UCSD-AML1 (cell line): Measurements from ENCODE around the gene LRRC4C.
"Not testable (repeated sequence)": the region's sequence is repeated elsewhere in the genome, so short reads cannot be mapped to it uniquely, and the experiment has no call there.

Experiments used
- DNase-seq: peaks from one replicate; lab custom pipeline; 2025; ENCODE audit not compliant: unreplicated experiment; lab: John Stamatoyannopoulos, UW

Gene LRRC4C

DNA sequence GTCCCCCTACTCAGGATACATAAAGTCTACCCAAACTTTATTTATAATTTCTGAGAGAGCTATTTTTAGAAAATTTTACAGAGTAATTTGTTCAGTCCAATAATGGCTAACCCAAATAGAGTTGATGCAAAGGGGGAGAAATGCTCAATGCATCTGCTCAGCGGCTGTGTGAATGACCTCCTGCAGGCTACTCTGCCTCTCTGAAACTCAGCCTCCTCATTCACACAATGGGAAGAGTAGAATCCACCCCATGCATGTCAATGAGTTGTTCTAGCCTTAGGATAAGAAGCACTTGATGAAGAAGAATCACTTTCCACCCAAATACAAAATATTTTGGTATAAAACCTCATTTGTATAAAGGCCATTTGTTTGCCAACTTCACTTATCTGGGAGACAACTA, 1204.0 kb downstream of the LRRC4C start:
- DNase-seq, result no peak

DNA sequence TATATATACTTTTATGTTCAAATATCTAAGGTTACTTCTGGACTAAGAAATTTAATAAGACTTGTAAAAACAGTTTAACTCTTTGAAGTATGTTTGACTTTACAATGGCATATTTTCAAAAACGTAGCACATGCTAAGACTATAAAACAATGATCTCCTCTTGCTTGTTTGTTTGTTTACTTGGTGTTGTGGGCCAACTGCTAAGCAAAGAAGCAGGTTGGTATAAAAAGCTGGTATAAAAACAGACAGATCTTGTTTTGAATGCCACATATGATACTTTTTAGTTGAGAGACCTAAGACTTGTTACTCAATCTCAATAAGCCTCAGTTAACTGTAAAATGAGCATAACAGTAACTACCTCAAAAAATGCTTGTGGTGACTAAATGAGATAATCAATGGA, 1206.3 kb downstream of the LRRC4C start:
- DNase-seq, result no peak

DNA sequence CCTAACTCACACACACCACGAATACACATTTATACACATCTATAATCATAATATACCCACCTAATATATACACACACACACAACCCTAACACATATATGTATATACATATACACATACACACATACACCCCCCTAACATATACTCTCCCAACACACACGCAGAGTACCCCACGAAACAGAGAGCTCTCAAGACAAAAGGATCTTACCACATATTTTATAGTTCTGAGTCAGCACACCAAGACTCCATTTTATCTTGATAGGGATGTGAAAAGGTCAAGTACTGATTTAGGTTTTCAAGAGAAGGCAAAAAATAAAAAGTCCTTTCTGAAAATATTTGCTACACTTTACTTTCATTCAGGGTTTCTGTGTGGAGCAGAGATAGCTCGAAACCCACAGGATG, 1207.2 kb downstream of the LRRC4C start:
- no peak for DNase-seq

DNA sequence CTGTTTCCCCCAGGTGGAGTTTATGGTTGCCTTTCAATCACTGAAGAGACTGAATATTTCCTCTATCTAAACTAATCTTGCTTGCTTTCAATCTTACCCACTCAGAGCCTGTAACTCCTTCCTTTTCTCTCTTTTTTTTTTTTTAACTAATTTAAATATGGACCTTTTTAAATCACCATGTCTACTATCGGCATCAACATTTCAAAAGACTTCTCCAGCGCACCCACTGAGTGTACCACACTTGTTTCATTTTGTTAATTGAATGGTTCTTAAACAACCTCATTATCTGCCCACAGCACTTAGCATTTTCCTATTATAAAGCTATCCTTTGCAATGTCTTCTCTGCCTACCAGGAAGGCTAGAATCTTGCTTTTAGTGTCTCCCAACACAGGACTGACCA, 1212.5 kb downstream of the LRRC4C start:
- no peak for DNase-seq

DNA sequence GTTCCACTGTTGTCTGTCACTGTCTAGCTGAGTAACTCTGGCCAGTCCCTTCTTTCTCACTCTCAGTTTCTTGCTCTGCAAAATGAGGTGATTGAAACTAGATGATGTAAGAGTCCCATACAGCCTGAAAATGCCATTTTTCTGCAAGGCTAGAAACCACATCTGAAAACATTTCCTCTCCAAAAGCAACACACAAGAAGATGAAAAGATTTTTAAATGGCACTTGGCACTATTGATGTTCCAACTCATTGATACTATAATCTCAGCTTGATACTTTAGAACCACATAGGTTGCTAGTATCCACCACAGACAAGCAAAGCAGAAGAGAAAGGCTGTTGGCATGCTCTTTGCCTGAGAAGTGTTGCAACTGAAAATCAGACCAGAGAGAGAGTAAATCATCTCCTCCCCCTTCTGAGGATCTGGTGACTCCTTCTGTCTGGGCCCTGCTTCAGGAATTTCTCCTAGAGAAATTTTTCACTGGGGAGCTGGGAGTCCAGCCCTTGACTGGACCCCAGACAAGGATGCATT, 1217.9 kb downstream of the LRRC4C start:
- no peak for DNase-seq

DNA sequence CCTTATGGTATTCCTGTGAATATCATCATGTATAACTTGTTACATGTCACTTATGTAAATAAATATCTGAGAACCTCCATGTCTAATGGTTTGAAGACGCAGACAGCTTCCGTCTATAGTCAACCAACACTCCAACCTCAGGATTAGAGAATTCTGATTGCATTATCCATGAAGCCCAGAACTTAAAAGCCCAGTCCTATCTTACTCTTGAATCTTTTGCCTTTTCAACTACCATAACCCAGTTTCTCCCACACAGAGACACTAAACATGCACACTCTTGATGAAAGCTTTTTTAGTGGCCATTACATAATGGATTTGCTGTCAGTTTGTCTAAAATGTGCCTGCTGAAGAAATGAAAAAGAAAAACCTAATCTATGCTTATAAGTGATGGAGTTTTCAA, 1219.2 kb downstream of the LRRC4C start:
- no peak for DNase-seq

DNA sequence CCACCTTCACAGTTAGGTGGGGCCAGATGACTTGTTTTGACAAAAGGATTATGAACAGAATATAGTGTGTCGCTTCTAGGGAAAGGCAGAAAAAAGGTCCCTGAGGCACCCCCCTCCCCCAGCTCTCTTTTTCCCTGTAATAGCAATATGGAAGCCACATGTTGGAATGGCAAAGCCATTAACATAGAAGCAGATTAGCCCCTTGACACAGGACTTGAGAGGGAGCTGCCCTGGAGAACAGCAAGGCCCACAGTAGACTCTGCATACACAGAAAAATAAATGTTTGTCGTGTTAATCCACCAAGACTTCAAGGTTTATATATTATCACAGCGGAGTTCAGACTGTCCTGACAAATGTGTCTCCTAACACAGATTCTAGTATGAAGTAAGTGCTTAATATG, 1222.9 kb downstream of the LRRC4C start:
- DNase-seq, result no peak

DNA sequence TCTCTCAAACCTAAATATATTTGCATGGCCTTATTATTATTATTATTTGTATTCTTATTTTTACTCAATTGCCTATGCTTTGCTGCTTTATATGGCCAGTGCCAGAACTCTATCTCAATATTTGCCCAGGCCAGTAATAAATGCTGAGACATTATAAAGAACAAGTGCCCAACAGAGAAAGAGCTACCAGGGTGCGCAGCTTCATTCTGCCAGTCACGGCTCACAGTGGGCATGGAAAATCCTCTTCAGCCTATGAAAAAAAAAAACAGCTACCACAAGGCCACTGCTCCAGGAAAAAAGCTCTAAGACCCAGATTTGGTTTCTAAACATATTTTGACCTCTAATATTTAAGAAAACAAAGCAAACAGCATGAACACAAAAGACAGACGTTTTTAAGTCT, 1223.6 kb downstream of the LRRC4C start:
- DNase-seq, result no peak

DNA sequence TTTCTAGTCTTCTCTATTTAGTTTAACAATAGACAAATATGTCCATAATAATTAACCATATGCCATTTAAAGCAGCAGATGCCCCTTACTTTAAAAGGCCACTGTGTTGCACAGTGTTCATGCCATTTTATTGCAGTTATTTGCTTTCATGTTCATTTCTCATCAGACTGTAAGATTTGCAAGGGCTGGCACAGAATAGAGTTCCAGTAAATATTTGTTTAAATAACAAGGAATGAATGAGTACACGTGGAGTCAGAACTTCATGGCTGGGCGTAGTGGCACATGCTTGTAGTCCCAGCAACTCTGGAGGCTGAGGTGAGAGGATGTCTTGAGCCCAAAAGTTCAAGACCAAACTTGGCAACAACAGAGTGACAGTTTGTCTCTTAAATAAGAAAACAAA, 1228.6 kb downstream of the LRRC4C start:
- no peak for DNase-seq

DNA sequence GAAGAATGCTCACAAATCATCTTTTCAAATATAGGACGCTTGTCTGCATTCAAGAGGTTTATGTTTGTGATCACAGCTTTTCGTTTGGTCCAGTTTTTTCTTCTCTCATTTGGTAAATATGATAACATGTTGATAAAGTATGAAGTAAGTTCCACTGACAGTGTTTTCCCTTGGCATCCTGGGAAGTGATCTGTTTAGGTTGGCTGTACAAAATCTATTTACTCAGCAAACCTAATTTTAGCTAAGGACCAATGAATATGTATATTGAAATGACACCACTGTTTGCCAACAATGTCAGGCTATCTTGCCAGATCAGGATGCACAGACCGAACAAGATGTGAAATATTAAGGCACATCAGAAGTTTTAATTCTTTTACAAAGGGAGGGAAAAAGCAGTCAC, 1230.8 kb downstream of the LRRC4C start:
- DNase-seq, result no peak

DNA sequence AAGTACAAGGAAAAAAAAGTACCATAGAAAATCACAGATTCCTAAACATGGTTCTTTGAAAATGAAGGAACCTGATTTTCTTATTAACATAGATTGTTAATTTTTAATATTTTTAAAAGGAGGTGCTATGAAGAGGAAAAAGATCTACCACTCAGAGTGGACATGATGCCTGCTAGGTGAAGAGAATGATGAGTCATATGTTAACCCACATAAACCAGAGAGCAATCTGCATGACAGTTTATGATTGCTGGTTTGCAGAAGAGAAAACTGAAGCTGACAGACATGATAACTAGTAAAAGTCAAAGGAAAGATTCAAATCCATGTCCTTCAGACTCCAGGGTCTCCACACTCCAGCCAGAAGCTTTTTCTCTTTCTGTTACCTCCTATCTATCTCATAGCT, 1231.7 kb downstream of the LRRC4C start:
- no peak for DNase-seq

DNA sequence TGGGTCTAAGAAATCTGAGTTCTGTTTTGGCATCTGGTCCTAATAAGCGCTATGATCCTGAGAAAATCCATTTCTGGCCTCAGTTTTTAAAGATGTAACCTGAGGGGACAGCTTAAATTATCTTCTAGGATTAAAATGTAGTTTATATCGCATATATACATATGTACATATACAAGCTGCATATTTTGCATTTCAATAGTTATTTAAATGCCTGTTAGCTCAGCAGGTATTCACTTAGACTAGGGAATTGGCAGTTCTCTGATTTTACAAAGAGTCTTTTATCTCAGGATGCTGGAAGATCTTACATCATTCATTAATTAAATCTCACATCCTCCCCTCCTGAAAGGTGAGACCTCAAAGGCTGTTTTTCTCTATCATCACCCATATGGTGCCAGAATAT, 1232.8 kb downstream of the LRRC4C start:
- no peak for DNase-seq

DNA sequence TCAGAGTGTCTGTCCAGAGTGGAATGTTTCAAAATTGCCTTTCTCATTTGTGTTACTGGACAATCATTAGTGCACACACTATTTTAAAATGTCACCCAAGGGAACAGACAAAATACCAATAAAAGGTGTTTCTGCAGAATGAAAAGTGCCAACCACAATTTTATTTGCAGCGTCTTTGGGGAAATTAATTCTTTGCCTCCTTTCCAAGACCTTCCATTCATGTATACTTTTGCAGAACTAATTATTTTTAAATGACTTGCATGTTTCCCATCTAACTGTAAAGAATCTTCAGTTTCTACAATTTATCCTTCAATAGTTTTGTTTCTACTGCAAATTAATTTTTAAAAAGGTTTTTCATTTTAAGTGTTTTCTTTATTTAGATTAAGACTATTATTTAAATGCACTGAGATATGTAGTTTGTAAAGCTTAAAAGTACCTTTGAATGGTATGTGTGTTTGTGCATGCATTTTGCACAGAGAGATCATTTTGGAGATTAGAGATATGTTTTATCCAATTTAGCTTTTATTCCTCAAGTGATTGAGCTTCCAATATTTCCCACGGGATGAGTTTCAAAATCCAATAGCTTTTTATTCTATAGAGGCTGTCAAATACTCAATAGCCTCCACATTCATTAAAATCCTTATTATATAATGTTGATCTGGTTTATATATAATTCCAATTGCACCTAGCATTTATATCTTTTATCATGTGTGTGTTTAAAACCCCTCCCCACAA, 1235.7 kb downstream of the LRRC4C start:
- no peak for DNase-seq

DNA sequence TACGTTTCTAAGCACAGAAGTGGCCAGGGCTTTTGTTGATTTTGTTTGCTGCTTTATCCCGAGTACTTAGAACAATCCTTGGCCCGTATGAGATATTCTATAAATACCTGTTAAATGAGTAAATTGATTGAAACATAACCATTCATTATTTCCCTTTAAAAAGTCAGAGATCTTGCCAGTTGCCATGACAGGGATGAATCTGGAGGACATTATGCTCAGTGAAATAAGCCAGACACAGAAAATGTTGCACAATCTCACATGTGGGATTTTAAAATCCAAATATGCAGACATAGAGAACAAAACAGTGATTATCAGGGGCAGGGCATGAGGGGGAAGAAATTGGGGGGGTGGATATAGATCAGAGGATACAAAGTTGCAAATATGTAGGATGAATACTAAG, 1240.1 kb downstream of the LRRC4C start:
- DNase-seq, result no peak

DNA sequence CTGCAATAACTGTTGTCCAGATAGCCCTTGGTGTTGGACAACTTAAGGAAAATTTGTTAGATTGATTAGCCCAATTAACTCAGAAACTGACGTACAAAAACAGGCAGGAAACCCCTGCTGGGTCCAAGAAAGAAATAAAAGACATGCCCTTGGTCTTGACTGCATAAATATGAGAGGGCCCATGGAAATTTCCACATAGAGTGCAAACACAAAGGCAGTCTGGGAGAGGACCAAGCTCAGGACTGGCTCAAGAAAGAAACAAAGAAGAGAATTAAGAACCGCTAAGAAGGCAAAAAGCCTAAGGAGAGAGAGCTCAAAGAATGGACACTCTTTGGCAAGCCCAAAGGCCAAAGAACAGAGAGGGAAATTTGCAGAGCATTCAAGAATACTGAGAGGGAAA, 1243.9 kb downstream of the LRRC4C start:
- DNase-seq, result no peak

DNA sequence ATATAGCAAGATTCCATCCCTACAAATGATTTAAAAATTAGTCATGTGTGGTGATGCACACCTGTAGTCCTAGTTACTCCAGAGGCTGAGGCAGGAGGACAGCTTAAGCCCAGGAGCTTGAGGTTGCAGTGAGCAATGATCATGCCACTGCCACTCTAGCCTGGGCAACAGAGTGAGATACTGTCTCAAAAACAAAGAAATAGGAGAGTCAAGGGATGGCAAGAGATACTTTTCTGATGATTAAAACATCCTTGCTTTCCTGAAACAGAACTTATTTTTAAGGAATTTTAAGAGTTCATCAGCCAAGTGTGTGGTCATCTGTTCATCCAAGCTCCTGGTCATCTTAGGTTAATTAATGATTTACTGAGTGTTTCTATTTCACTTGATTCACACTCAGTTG, 1252.0 kb downstream of the LRRC4C start:
- no peak for DNase-seq

DNA sequence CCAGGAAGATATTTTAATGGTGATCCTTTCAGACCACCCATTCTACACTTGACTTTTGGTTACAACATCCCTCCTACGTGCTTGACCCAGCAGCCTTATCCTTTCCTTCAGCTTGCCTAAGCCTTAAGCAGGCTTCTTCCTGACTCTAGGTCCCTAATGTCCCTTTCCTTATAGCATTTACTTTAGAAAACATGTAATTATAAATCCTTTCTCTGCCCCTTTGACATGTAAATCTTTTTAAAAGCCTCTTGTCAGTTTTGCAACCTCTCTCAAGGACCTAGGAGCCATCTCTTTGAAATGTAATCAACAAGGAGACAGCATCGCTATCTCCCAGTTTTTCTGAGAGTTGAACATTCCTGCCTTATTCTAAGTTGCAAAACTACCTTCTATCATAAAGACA, 1255.2 kb downstream of the LRRC4C start:
- DNase-seq, result no peak

DNA sequence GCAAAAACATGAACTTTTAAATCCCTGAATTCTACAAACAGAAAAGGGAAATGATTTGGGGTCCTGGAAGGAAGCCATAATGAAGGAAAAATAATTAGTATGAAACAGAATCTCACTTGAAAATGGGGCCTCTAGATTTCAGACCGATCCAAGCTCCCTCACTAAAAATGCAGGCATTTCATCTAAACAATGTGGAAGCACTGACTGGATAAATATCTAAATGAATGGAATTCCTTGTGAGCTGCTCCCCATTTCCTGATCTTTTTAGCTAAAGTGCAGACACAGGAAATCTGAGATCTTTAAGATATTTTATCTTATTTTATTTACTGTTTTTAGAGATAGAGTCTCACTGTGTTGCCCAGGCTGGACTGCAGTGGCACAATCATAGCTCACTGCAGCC, 1255.8 kb downstream of the LRRC4C start:
- no peak for DNase-seq

DNA sequence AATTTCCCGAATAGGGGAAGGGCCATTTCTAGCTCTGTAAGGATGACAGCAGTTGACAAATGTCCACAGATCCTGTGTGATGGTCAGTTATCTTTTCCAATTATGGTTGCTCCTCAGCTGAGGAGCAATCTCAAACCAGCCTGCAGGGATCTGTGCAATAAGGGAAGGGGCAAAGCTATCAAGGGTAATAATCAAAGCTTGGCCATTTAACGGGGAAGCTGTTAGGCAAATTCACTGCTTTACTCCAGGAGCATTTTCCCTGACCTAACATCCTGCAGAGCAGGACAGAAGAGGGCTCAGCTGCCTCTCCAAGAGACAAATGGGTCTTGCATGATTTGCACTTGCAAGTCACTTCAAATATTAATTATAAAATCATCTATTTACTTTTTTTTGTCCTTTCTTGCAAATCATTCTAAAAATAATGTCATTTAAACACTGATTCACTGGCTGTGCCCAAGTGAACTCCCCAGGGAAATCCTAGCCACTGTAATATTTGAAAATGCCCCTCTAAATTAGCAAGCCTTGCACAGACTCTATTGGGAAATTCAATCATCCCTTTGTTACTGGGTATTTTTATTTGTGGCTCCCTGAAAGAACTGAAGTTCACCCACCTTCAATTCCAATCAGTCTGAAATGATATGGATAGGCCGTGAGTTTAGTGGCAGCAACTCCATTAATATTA, 1256.7 kb downstream of the LRRC4C start:
- DNase-seq, result no peak

DNA sequence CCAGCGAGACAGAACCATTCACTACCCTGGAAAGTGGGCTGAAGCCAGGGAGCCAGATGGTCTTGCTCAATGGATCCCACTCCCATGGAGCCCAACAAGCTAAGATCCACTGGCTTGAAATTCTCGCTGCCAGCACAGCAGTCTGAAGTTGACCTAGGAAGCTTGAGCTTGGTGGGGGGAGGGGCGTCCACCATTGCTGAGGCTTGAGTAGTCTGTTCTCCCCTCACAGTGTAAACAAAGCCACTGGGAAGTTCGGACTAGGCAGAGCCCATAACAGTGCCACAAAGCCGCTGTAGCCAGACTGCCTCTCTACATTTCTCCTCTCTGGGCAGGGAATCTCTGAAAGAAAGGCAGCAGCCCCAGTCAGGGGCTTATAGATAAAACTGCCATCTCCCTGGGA, 1266.9 kb downstream of the LRRC4C start:
- not testable (repeated sequence) for DNase-seq

DNA sequence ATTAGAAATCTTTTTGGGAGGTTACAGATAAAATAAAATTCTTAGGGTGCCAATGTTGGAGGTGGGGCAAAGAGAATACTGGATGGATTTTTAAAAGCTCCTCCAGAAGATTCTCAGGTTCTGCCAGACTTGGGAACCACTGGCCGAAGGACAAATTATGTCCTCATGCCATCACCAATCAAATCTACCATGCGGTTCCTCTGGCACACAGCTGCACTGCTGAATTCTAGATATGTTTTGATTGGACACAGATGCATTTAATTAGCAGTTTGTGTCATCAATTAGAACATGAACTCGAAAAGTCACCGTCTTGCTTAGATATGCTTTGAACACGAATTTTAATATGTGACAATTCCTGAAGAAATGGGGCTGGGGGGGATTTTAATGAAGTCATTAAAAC, 1269.2 kb downstream of the LRRC4C start:
- no peak for DNase-seq

DNA sequence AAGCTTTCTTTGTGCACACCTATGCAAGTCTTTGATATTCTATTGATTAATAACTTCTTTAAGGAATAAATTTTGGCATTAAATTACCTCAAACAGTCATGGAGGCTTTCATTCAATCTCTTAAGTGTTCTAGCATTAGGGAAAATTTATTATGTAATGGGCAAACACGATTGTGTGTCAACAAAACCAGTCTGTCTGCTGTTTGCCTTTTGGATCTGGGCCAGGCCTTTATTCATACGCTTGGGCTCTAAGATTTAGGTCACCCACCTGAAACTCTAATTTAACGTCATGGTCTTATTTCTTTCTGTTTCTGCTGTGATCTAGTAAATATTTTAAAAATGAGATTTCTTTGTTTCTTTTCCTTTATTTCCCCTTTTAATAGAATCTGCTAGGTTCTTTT, 1270.6 kb downstream of the LRRC4C start:
- DNase-seq, result no peak

DNA sequence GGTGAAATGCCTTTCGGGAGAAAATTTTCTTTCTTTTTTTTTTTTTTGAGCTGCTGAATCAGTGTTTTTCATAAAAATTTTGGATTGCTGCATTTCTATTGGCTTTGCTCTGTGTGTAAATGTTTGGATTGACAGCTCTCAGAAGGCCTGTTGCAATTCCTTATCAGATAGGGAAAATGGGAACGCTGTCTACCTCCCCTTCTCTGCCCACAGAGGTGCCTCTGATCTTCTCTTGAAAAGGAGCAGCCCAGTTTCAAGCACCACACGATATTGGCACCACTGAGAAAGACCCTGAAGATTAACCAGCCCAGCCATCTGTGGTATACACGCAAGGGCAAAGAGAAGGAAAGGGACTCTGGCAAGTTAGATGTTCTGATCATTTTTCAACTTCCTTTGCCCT, 1272.2 kb downstream of the LRRC4C start:
- DNase-seq, result no peak
